Cardiac muscle cell (in vitro differentiated cells and primary cell): ENCODE measurements around the gene PRCC. TPM values are rescaled to one million over a fixed set of nuclear protein-coding genes. Genes with fewer than 3 reads are reported as not detected.

Experiments
- DNase-seq, 2 donors: peaks; one replicate each; pipeline versions ENCODE4 v3.0.0 to v3.0.0-alpha.2; 2010 to 2017; ENCODE audit warnings: low read depth in 1 of 2, low spot score in 1 of 2
- H3K27ac ChIP-seq: fragments of 200-600 bp; sonication (generic); 2 replicates; pipeline ENCODE4 v1.5.1; 2016
- H3K27me3 ChIP-seq: fragments of 200-600 bp; sonication (generic); 2 replicates; pipeline ENCODE4 v1.6.0; 2016; ENCODE audit warnings: control low read depth
- H3K36me3 ChIP-seq: fragments of 200-600 bp; sonication (generic); 2 replicates; pipeline ENCODE4 v1.5.1; 2016; ENCODE audit warnings: control low read depth
- H3K4me1 ChIP-seq: fragments of 200-600 bp; sonication (generic); 2 replicates; pipeline ENCODE4 v1.8.1; 2017; ENCODE audit warnings: low read depth, mild to moderate bottlenecking, mixed run types
- H3K4me3 ChIP-seq: fragments of 200-600 bp; sonication (generic); 2 replicates; pipeline ENCODE4 v1.5.1; 2016; ENCODE audit warnings: mild to moderate bottlenecking
- H3K9me3 ChIP-seq: fragments of 200-600 bp; sonication (generic); 2 replicates; pipeline ENCODE4 v1.5.1; 2017; ENCODE audit warnings: low read depth, mild to moderate bottlenecking, control low read depth
- CTCF ChIP-seq: IDR thresholded peaks from 2 replicates; pipeline ENCODE4 v1.5.1; 2012; ENCODE audit warnings: low read depth, mild to moderate bottlenecking, low read length
- polyA plus RNA-seq: library from polyadenylated mRNA; unstranded; fragments of >200 nt; fragmentation: Nextera tagmentation; extraction: Ambion mirVana; gene quantifications from 2 replicates; pipeline ENCODE4 v1.2.1, GENCODE V29; 2016
- total RNA-seq: library from RNA; depleted of rRNA; stranded (reverse); fragments of >200 nt; gene quantifications from 2 replicates; pipeline ENCODE4 v1.2.3, GENCODE V29; 2016

Gene PRCC
- total and polyA plus RNA-seq, 2 experiments from 2014 or later: 118 to 126 TPM

- no peaks in the 10 kb centered on the region for H3K27me3 ChIP-seq
- no peak overlapping the region for H3K4me3 ChIP-seq
- TF ChIP-seq CTCF: no peak
- H3K4me1 ChIP-seq: peaks cover 14% of the 10 kb centered on the region
- peaks cover 14% of the 10 kb centered on the region for H3K36me3 ChIP-seq
- H3K9me3 ChIP-seq: no peaks in the 10 kb centered on the region
- DNase-seq: peak; percentile 25 to 60
- H3K27ac ChIP-seq: peak overlapping the region; percentile 7
Measured at GRCh38 chr1:156804572-156805243, 37.4 kb downstream of the PRCC start.

- no peak overlapping the region for H3K27ac ChIP-seq
- TF ChIP-seq CTCF: no peak
- H3K4me1 ChIP-seq: peaks cover 7% of the 10 kb centered on the region
Measured at GRCh38 chr1:156805766-156806511, 38.6 kb downstream of the PRCC start.

GRCh38 chr1:156806512-156807440 lies 39.4 kb downstream of the PRCC start:
- H3K4me1 ChIP-seq: peaks cover under 1% of the 10 kb centered on the region
- no peaks in the 10 kb centered on the region for H3K27me3 ChIP-seq
- H3K27ac ChIP-seq: no peak overlapping the region
- TF ChIP-seq CTCF: no peak
- H3K36me3 ChIP-seq: no peaks in the 10 kb centered on the region
- H3K4me3 ChIP-seq: no peak overlapping the region
- peak in 1 of 2 donors; percentile 59 for DNase-seq
- no peaks in the 10 kb centered on the region for H3K9me3 ChIP-seq

More at GRCh38 chr1:156805766-156806511, 38.6 kb downstream of the PRCC start:
- Histone ChIP-seq H3K36me3 (peaks cover 1% of the 10 kb centered on the region), H3K27me3 (no peaks in the 10 kb centered on the region), H3K9me3 (no peaks in the 10 kb centered on the region), H3K4me3 (no peak overlapping the region)
- peak in 1 of 2 donors; percentile 85 for DNase-seq

GRCh38 chr1:156807627-156808026 lies 40.3 kb downstream of the PRCC start:
- no peaks in the 10 kb centered on the region for H3K27me3 ChIP-seq
- no peaks in the 10 kb centered on the region for H3K36me3 ChIP-seq
- no peaks in the 10 kb centered on the region for H3K4me1 ChIP-seq
- H3K27ac ChIP-seq: no peak overlapping the region
- no peak for TF ChIP-seq CTCF
- no peak overlapping the region for H3K4me3 ChIP-seq
- no peaks in the 10 kb centered on the region for H3K9me3 ChIP-seq
- DNase-seq: no peak
